Measurements from ENCODE around the gene TBX21. TPM values are rescaled to one million over a fixed set of nuclear protein-coding genes. Genes with fewer than 3 reads are reported as not detected.

Gene TBX21
- total RNA-seq, 1 experiment from 2014 or later: not detected

DNA sequence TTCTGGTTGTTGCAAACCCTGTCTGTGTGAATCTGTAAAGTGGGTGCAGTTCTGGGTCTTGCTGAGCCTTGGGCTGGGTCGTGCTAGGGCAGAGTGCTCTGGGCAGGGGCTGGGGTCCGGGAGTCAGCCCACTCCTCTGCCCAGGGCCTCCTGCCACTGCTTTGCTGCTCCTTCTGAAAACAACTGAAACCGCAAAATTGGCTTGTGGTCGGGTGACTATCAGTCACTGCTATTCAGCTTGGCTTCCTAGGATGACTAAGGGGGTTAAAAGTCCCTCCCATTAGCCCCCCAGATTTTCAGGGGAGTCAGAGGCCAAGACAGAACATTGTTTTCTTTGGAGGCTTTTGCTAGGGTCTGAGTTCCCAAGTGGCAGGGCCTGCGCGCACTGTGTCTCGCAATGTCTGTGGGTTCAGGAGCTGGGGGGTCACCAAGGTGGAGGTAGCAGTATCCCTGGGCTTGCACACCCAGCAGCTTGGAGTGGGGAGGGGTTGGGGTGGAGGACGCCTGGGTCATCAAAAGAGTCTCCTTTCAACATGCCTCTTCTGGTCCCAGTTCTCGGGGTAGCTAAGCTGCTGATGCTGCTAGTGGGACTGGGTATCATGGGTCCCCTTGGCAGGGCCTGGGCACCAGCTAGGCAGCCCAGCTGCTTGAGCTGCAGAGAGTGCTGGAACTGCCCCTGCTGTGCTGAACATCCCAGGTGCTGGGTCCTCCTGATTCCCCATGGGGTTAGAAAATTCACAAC, 13.5 kb upstream of the TBX21 start:
- DNase-seq: no peak
- peaks cover 10% of the 10 kb centered on the region for H3K4me1 ChIP-seq (ENCODE audit: low read length)

DNA sequence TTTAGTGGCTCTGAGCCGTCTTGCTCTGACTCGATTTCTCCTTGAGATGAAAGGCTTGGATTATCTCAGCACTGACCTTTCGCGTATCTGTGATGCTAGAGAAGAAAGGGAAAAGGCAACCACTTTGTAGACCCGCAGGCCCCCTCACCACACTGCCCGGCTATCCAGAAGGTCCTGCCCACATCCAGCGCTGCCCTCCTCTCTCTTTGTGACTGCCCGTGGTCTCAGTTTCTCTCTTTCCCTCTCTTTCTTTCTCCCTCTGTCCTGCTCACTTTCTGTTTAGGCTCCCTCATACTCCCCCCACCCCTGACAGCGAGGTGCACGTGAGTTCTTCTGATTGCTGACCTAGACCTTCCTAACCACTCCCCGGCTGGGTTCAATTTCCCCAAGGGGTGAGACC, 12.8 kb upstream of the TBX21 start:
- H3K4me2 ChIP-seq (ENCODE audit: low read depth, low read length, poor library complexity, severe bottlenecking): no peak overlapping the region

More for the DNA sequence above, 13.5 kb upstream of the TBX21 start:
- Histone ChIP-seq H3K27me3 (ENCODE audit: low read length) (no peaks in the 10 kb centered on the region), H3K27ac (ENCODE audit: low read length) (no peak overlapping the region), H3K36me3 (ENCODE audit: insufficient read depth, low read length) (no peaks in the 10 kb centered on the region), H2AFZ (ENCODE audit: low read length) (no peak overlapping the region), H3K79me2 (ENCODE audit: low read length) (no peaks in the 10 kb centered on the region), H3K9me2 (replicated peaks; ENCODE audit: insufficient read depth, low read length) (no peaks in the 10 kb centered on the region), H3K9ac (ENCODE audit: low read length) (no peak overlapping the region), H3K4me3 (ENCODE audit: low read length) (no peak overlapping the region), H3K4me2 (ENCODE audit: low read depth, low read length, poor library complexity, severe bottlenecking) (no peak overlapping the region), H3K9me3 (ENCODE audit: low read length) (no peaks in the 10 kb centered on the region), H4K20me1 (ENCODE audit: insufficient read depth, low read depth, low read length) (no peaks in the 10 kb centered on the region)

DNA sequence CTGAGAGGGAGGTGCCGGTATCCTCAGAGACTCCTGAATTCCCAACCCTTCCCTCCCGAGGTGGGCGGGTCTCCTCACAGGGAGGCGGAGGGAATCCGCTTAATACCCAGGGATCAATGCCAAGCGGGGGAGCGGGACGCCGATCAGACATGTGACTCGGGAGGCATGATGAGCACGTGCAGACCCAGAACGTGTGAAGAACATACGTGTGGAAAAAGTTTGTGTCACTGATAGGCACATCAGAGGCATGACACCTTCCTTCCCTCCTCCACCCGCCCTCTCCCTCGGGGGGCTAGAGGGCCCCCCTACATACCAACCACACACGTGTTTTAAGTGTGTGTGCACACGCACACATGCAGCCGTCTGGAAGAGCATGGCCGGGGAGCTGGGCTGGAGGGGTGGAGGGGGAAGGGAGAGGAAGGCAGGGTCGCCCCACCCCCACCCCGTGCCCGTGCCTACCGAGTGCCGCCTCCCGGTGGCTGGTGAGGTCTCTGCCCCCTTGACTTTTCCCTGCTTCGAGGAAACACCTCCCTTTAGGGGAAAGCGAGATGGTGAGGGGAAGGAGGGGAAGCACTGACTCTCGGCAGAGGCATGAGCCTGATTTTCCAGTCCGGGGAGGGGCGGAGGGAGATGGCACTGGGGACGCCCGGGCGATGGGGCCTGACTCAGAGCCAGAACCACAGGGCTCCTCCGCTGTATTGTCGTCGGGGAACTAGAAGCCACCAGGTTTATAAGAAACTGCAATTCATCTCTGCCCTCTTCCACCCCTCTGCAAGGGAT, 12.1 kb upstream of the TBX21 start:
- no peaks in the 10 kb centered on the region for H3K9me3 ChIP-seq (ENCODE audit: low read length)
- H3K4me3 ChIP-seq (ENCODE audit: low read length): no peak overlapping the region
- no peak for DNase-seq
- no peak overlapping the region for H3K4me2 ChIP-seq (ENCODE audit: low read depth, low read length, poor library complexity, severe bottlenecking)
- H3K36me3 ChIP-seq (ENCODE audit: insufficient read depth, low read length): no peaks in the 10 kb centered on the region
- no peaks in the 10 kb centered on the region for H3K9me2 ChIP-seq (replicated peaks; ENCODE audit: insufficient read depth, low read length)
- H3K27me3 ChIP-seq (ENCODE audit: low read length): no peaks in the 10 kb centered on the region
- H3K9ac ChIP-seq (ENCODE audit: low read length): no peak overlapping the region
- no peak overlapping the region for H3K27ac ChIP-seq (ENCODE audit: low read length)
- H2AFZ ChIP-seq (ENCODE audit: low read length): no peak overlapping the region
- H4K20me1 ChIP-seq (ENCODE audit: insufficient read depth, low read depth, low read length): no peaks in the 10 kb centered on the region
- no peaks in the 10 kb centered on the region for H3K79me2 ChIP-seq (ENCODE audit: low read length)
- peaks cover 4% of the 10 kb centered on the region; the same call in 1 of the 2 replicates for H3K4me1 ChIP-seq (ENCODE audit: low read length)

More for the DNA sequence above, 12.8 kb upstream of the TBX21 start:
- Histone ChIP-seq H3K27ac (ENCODE audit: low read length) (no peak overlapping the region), H3K9ac (ENCODE audit: low read length) (no peak overlapping the region), H3K4me3 (ENCODE audit: low read length) (no peak overlapping the region), H3K9me3 (ENCODE audit: low read length) (no peaks in the 10 kb centered on the region), H3K9me2 (replicated peaks; ENCODE audit: insufficient read depth, low read length) (no peaks in the 10 kb centered on the region), H3K36me3 (ENCODE audit: insufficient read depth, low read length) (no peaks in the 10 kb centered on the region), H3K79me2 (ENCODE audit: low read length) (no peaks in the 10 kb centered on the region), H3K27me3 (ENCODE audit: low read length) (no peaks in the 10 kb centered on the region), H4K20me1 (ENCODE audit: insufficient read depth, low read depth, low read length) (no peaks in the 10 kb centered on the region), H2AFZ (ENCODE audit: low read length) (no peak overlapping the region), H3K4me1 (ENCODE audit: low read length) (peaks cover 4% of the 10 kb centered on the region; the same call in 1 of the 2 replicates)
- no peak for DNase-seq

GRCh38 chr17:47721725-47722124, 11.3 kb upstream of the TBX21 start:
- peaks cover 4% of the 10 kb centered on the region; the same call in 1 of the 2 replicates for H3K4me1 ChIP-seq (ENCODE audit: low read length)
- no peaks in the 10 kb centered on the region for H3K27me3 ChIP-seq (ENCODE audit: low read length)
- H3K79me2 ChIP-seq (ENCODE audit: low read length): no peaks in the 10 kb centered on the region
- no peaks in the 10 kb centered on the region for H3K9me3 ChIP-seq (ENCODE audit: low read length)
- no peaks in the 10 kb centered on the region for H3K36me3 ChIP-seq (ENCODE audit: insufficient read depth, low read length)
- H3K4me2 ChIP-seq (ENCODE audit: low read depth, low read length, poor library complexity, severe bottlenecking): no peak overlapping the region
- no peaks in the 10 kb centered on the region for H3K9me2 ChIP-seq (replicated peaks; ENCODE audit: insufficient read depth, low read length)
- no peak overlapping the region for H3K9ac ChIP-seq (ENCODE audit: low read length)
- no peak overlapping the region for H3K27ac ChIP-seq (ENCODE audit: low read length)
- no peaks in the 10 kb centered on the region for H4K20me1 ChIP-seq (ENCODE audit: insufficient read depth, low read depth, low read length)
- no peak for DNase-seq
- H2AFZ ChIP-seq (ENCODE audit: low read length): no peak overlapping the region
- H3K4me3 ChIP-seq (ENCODE audit: low read length): no peak overlapping the region

DNA sequence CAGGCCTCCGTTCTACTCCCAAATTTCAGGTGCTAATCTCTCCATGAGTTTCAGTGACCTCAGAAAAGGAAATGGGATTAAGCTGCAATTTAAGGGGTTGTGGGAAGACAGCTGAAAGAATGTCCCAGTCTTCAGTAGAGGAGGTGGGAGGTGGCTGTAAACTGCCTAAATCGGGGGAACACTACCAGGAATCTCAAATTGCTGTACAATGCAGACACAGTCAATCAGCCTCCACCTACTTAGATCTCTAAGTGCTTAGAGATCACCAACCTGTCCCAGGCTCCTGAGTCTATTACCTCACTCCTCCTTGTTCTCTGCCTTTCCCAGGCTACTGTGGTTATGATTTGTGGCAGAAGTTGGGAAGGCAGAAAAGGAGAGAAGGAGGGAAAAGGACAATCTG, 8.3 kb upstream of the TBX21 start:
- no peaks in the 10 kb centered on the region for H3K9me3 ChIP-seq (ENCODE audit: low read length)
- no peaks in the 10 kb centered on the region for H3K27me3 ChIP-seq (ENCODE audit: low read length)
- H3K4me1 ChIP-seq (ENCODE audit: low read length): no peaks in the 10 kb centered on the region
- H3K9me2 ChIP-seq (replicated peaks; ENCODE audit: insufficient read depth, low read length): no peaks in the 10 kb centered on the region
- no peak for DNase-seq
- H3K4me3 ChIP-seq (ENCODE audit: low read length): no peak overlapping the region
- no peak overlapping the region for H3K27ac ChIP-seq (ENCODE audit: low read length)
- no peaks in the 10 kb centered on the region for H4K20me1 ChIP-seq (ENCODE audit: insufficient read depth, low read depth, low read length)
- no peak overlapping the region for H3K9ac ChIP-seq (ENCODE audit: low read length)
- H3K4me2 ChIP-seq (ENCODE audit: low read depth, low read length, poor library complexity, severe bottlenecking): no peak overlapping the region
- H3K36me3 ChIP-seq (ENCODE audit: insufficient read depth, low read length): no peaks in the 10 kb centered on the region
- no peaks in the 10 kb centered on the region for H3K79me2 ChIP-seq (ENCODE audit: low read length)
- no peak overlapping the region for H2AFZ ChIP-seq (ENCODE audit: low read length)

DNA sequence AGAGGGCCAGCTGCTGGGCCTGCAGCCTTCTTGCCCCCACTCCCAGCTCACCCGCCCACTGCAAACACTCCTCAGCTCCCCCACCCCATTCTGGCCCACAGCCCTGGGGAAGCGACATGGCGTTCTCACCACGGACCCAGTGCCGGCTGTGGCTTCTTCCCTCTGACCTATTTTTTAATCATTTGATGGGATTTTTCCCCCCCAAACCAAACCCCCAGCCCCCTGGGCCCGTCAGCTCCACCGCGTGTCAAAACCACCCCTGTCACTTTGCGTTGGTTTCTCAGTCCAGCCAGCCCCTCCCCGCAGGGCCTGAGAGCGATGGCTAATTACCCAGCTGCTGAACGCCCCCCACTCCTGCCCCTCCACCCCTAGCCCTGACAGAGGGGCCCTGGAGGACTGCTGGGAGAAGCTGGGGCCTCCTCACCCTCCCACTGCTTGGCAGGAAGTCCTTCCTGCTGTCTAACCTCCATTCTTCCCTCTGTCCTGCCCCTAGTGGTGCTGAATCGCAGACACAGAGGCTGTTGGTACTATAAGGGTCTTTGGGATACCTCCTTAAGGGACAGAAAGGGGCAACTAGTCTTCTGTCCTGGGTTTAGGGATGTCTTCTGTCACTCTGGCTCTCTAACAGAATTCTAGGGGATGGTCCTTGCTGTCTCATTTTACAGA, 7.5 kb upstream of the TBX21 start:
- no peaks in the 10 kb centered on the region for H3K9me3 ChIP-seq (ENCODE audit: low read length)
- H4K20me1 ChIP-seq (ENCODE audit: insufficient read depth, low read depth, low read length): no peaks in the 10 kb centered on the region
- H3K4me1 ChIP-seq (ENCODE audit: low read length): no peaks in the 10 kb centered on the region
- H3K27ac ChIP-seq (ENCODE audit: low read length): no peak overlapping the region
- H3K79me2 ChIP-seq (ENCODE audit: low read length): no peaks in the 10 kb centered on the region
- no peak overlapping the region for H3K9ac ChIP-seq (ENCODE audit: low read length)
- H3K4me3 ChIP-seq (ENCODE audit: low read length): no peak overlapping the region
- no peak for DNase-seq
- H3K4me2 ChIP-seq (ENCODE audit: low read depth, low read length, poor library complexity, severe bottlenecking): no peak overlapping the region
- H2AFZ ChIP-seq (ENCODE audit: low read length): no peak overlapping the region
- H3K27me3 ChIP-seq (ENCODE audit: low read length): no peaks in the 10 kb centered on the region
- no peaks in the 10 kb centered on the region for H3K36me3 ChIP-seq (ENCODE audit: insufficient read depth, low read length)
- no peaks in the 10 kb centered on the region for H3K9me2 ChIP-seq (replicated peaks; ENCODE audit: insufficient read depth, low read length)

- H4K20me1 ChIP-seq (ENCODE audit: insufficient read depth, low read depth, low read length): no peaks in the 10 kb centered on the region
- H3K9me3 ChIP-seq (ENCODE audit: low read length): no peaks in the 10 kb centered on the region
- no peaks in the 10 kb centered on the region for H3K79me2 ChIP-seq (ENCODE audit: low read length)
- no peak for DNase-seq
- no peaks in the 10 kb centered on the region for H3K9me2 ChIP-seq (replicated peaks; ENCODE audit: insufficient read depth, low read length)
- H3K27me3 ChIP-seq (ENCODE audit: low read length): no peaks in the 10 kb centered on the region
- peaks cover 10% of the 10 kb centered on the region for H3K4me1 ChIP-seq (ENCODE audit: low read length)
- H2AFZ ChIP-seq (ENCODE audit: low read length): no peak overlapping the region
- H3K27ac ChIP-seq (ENCODE audit: low read length): no peak overlapping the region
- no peak overlapping the region for H3K4me3 ChIP-seq (ENCODE audit: low read length)
- no peak overlapping the region for H3K9ac ChIP-seq (ENCODE audit: low read length)
- no peak overlapping the region for H3K4me2 ChIP-seq (ENCODE audit: low read depth, low read length, poor library complexity, severe bottlenecking)
- H3K36me3 ChIP-seq (ENCODE audit: insufficient read depth, low read length): no peaks in the 10 kb centered on the region
These were observed 6.0 kb upstream of the TBX21 start for GRCh38 chr17:47726796-47727703.

Data from Karpas-422 (cell line).